HG03066 (cell line): Measurements from ENCODE around the gene SLC35F6.

Experiments used
- ATAC-seq: cut with Tn5 transposase; IDR thresholded peaks from one replicate; pipeline ENCODE4 v1.9.1; 2021; ENCODE audit warnings: low read depth; ENCODE audit not compliant: unreplicated experiment

Gene SLC35F6

GRCh38 chr2:26764078-26764887 is at the start of gene SLC35F6:
TSS of gene SLC35F6 (plus strand) at chr2:26764284. CDS start at chr2:26764350, 66 bp downstream.
- peak; percentile 77 for ATAC-seq

GRCh38 chr2:26715528-26716270 is 48.4 kb upstream of the SLC35F6 start:
- no peak for ATAC-seq

- ATAC-seq, result no peak
These were observed 47.7 kb upstream of the SLC35F6 start for GRCh38 chr2:26716340-26716739.

- ATAC-seq, result no peak
These were observed 47.3 kb upstream of the SLC35F6 start for GRCh38 chr2:26716769-26717168.

GRCh38 chr2:26717362-26717761 is 46.7 kb upstream of the SLC35F6 start:
- no peak for ATAC-seq

GRCh38 chr2:26718949-26719686 is 45.0 kb upstream of the SLC35F6 start:
- ATAC-seq, result no peak

GRCh38 chr2:26720322-26721114 is 43.6 kb upstream of the SLC35F6 start:
- ATAC-seq, result no peak

GRCh38 chr2:26721115-26722032 is 42.7 kb upstream of the SLC35F6 start:
- ATAC-seq, result no peak

- no peak for ATAC-seq
These were observed 41.8 kb upstream of the SLC35F6 start for GRCh38 chr2:26722328-26722727.

GRCh38 chr2:26722911-26723310 is 41.2 kb upstream of the SLC35F6 start:
- no peak for ATAC-seq

GRCh38 chr2:26723475-26723874 is 40.6 kb upstream of the SLC35F6 start:
- ATAC-seq, result no peak

GRCh38 chr2:26723991-26724750 is 39.9 kb upstream of the SLC35F6 start:
- ATAC-seq, result no peak

- no peak for ATAC-seq
These were observed 39.1 kb upstream of the SLC35F6 start for GRCh38 chr2:26724784-26725520.

GRCh38 chr2:26725521-26725820 is 38.6 kb upstream of the SLC35F6 start:
- no peak for ATAC-seq

GRCh38 chr2:26726228-26726627 is 37.9 kb upstream of the SLC35F6 start:
- no peak for ATAC-seq

GRCh38 chr2:26727641-26728561 is 36.2 kb upstream of the SLC35F6 start:
- no peak for ATAC-seq

GRCh38 chr2:26729311-26729710 is 34.8 kb upstream of the SLC35F6 start:
- no peak for ATAC-seq
